B cell (primary cell): ENCODE data around the gene PTPRO. TPM values are rescaled to one million over a fixed set of nuclear protein-coding genes. Genes with fewer than 3 reads are reported as not detected.

Experiments
- ATAC-seq: fragments of 200-7000 bp; cut with Tn5 transposase; one replicate; pipeline ENCODE4 v1.10.0; 2021; ENCODE audit warnings: low read depth, mild to moderate bottlenecking, moderate number of reproducible peaks, moderate library complexity
- CTCF ChIA-PET: fragments of 350-600 bp; sonication (Branson Sonifier 250); formaldehyde crosslinking; loops from one replicate; lab custom pipeline; 2021; ENCODE audit warnings: antibody characterized with exemption, inconsistent platforms; lab: Charles Lee
- POLR2A ChIA-PET: fragments of 350-600 bp; sonication (Branson Sonifier 250); formaldehyde crosslinking; loops from one replicate; lab custom pipeline; 2021; ENCODE audit warnings: antibody characterized with exemption; lab: Charles Lee
- DNase-seq: peaks from one replicate; pipeline ENCODE4 v3.0.0; 2013
- H2AFZ ChIP-seq: 2 replicates; pipeline ENCODE4 v1.6.1; 2012; ENCODE audit warnings: mild to moderate bottlenecking, low read depth, low read length; ENCODE audit not compliant: insufficient read depth, poor library complexity, severe bottlenecking
- H3K27ac ChIP-seq, 2 donors: 1 replicate in 1 of 2; 2 replicates in 1 of 2; pipeline ENCODE4 v1.5.1; 2012 to 2013; ENCODE audit warnings: low read length in 2 of 2, mild to moderate bottlenecking in 2 of 2, moderate library complexity in 1 of 2
- H3K27me3 ChIP-seq, 4 experiments: fragments of 200-600 bp in 1 of 4; sonication (generic) in 1 of 4; replicated peaks in 1 of 4; 1 replicate in 2 of 4; 2 replicates in 2 of 4; pipeline versions ENCODE4 v1.6.1 to v1.7.0; 2013 to 2016; ENCODE audit warnings: low read length in 3 of 4, mild to moderate bottlenecking in 2 of 4, mixed read lengths in 1 of 4, moderate library complexity in 1 of 4; ENCODE audit not compliant: insufficient read depth in 4 of 4, control insufficient read depth in 3 of 4; ENCODE audit errors: control extremely low read depth in 1 of 4
- H3K36me3 ChIP-seq, 2 experiments: replicated peaks in 1 of 2; 1 replicate in 1 of 2; 2 replicates in 1 of 2; pipeline versions ENCODE4 v1.6.1 to v1.7.1; 2013; ENCODE audit warnings: low read length in 1 of 2; ENCODE audit not compliant: insufficient read depth in 2 of 2, control insufficient read depth in 1 of 2; ENCODE audit errors: control extremely low read depth in 1 of 2, extremely low read depth in 1 of 2
- H3K4me1 ChIP-seq, 2 donors: fragments of 200-600 bp in 1 of 2; sonication (generic) in 1 of 2; 1 replicate in 1 of 2; 2 replicates in 1 of 2; pipeline versions ENCODE4 v1.5.1 to v1.6.1; 2013 to 2017; ENCODE audit warnings: low read length in 2 of 2; ENCODE audit not compliant: control insufficient read depth in 2 of 2, insufficient read depth in 2 of 2
- H3K4me2 ChIP-seq: replicated peaks from 2 replicates; pipeline ENCODE3; 2012; ENCODE audit warnings: mild to moderate bottlenecking, low read depth, low read length; ENCODE audit not compliant: poor library complexity, severe bottlenecking
- H3K4me3 ChIP-seq, 5 experiments: fragments of 200-600 bp in 1 of 5; sonication (generic) in 1 of 5; 1 replicate in 3 of 5; 2 replicates in 2 of 5; pipeline versions ENCODE4 v1.5.1 to v1.7.0; 2011 to 2016; ENCODE audit warnings: low read length in 4 of 5, mild to moderate bottlenecking in 4 of 5, low read depth in 2 of 5, control low read depth in 1 of 5, moderate library complexity in 1 of 5; ENCODE audit not compliant: insufficient read depth in 1 of 5; ENCODE audit errors: control extremely low read depth in 1 of 5, extremely low read depth in 1 of 5
- H3K79me2 ChIP-seq: fragments of 200-600 bp; sonication (generic); one replicate; pipeline ENCODE4 v1.6.0; 2016; ENCODE audit warnings: low read length; ENCODE audit not compliant: control insufficient read depth, insufficient read depth
- H3K9ac ChIP-seq: fragments of 200-600 bp; sonication (generic); 2 replicates; pipeline ENCODE4 v1.6.1; 2017; ENCODE audit warnings: mild to moderate bottlenecking, low read length, moderate library complexity
- H3K9me3 ChIP-seq, 3 donors: one replicate each; pipeline versions ENCODE4 v1.6.1 to v1.7.1; 2013; ENCODE audit warnings: low read length in 2 of 3; ENCODE audit not compliant: control insufficient read depth in 2 of 3, insufficient read depth in 1 of 3; ENCODE audit errors: control extremely low read depth in 1 of 3
- H4K20me1 ChIP-seq: 2 replicates; pipeline ENCODE4 v1.6.0; 2012; ENCODE audit warnings: mild to moderate bottlenecking, low read length; ENCODE audit not compliant: insufficient read depth, control insufficient read depth, poor library complexity, severe bottlenecking
- H3K27ac Mint-ChIP-seq: one replicate; pipeline ENCODE4 v1.8.0; 2021; ENCODE audit warnings: mixed read lengths
- H3K27me3 Mint-ChIP-seq: one replicate; pipeline ENCODE4 v1.8.0; 2021; ENCODE audit warnings: mixed read lengths
- H3K4me1 Mint-ChIP-seq: one replicate; pipeline ENCODE4 v1.8.0; 2021; ENCODE audit warnings: mixed read lengths
- H3K4me3 Mint-ChIP-seq: one replicate; pipeline ENCODE4 v1.8.0; 2021; ENCODE audit warnings: mixed read lengths
- H3K9me3 Mint-ChIP-seq: one replicate; pipeline ENCODE4 v1.8.0; 2022; ENCODE audit warnings: mixed read lengths; ENCODE audit not compliant: insufficient read depth
- EZH2 ChIP-seq: IDR thresholded peaks from 2 replicates; pipeline ENCODE4 v1.6.1; 2012; ENCODE audit warnings: borderline replicate concordance, low read depth, mild to moderate bottlenecking, moderate library complexity, low read length; ENCODE audit not compliant: insufficient read depth, poor library complexity, severe bottlenecking
- WGBS: methylation state at CpG from one replicate; pipeline ENCODE4 v1.1.5; 2013; ENCODE audit warnings: missing lambda C conversion rate; ENCODE audit not compliant: insufficient coverage; 5-methylcytosine and 5-hydroxymethylcytosine counted together
- intact Hi-C: fragments of 100-400 bp; cut with micrococcal nuclease; formaldehyde crosslinking; loops from one replicate; pipeline ENCODE4 v1.10.0; 2022
- polyA plus RNA-seq: library from polyadenylated mRNA; depleted of rRNA; stranded (reverse); fragments of >200 nt; gene quantifications from 2 replicates; pipeline ENCODE4 v1.2.3, GENCODE V29; 2012
- total RNA-seq, 2 donors: library from RNA; stranded (reverse); fragments of 120-200 nt in 1 of 2; gene quantifications; 1 replicate in 1 of 2; 2 replicates in 1 of 2; pipeline versions ENCODE4 v1.2.3 to v1.2.4, GENCODE V29; 2013 to 2022
- TF ChIP-seq, protein P1 (sequence below): fragments of 200-600 bp; IDR thresholded peaks from one replicate; pipeline ENCODE4 v1.8.0; 2022; ENCODE audit warnings: antibody characterized with exemption, mild to moderate bottlenecking

Gene PTPRO
- total and polyA plus RNA-seq, 2 donors (not counting 1 experiment from before 2014, with no cell fraction given): 23.1 to 23.6 TPM

GRCh38 chr12:15515010-15515409 is 192.7 kb downstream of the PTPRO start:
- no peaks in the 10 kb centered on the region for H3K4me1 ChIP-seq
- no peak overlapping the region for H3K4me3 ChIP-seq
- no peak overlapping the region for H3K27ac Mint-ChIP-seq
- ChIA-PET CTCF (interaction anchor here (1.5 kb wide), 1 partner anchor 11 kb away, joined by 5 read pairs; no protein-coding TSS in a partner anchor), POLR2A (no interaction called here)
- no peaks in the 10 kb centered on the region for H3K36me3 ChIP-seq
- WGBS: no CpG with 5 or more reads among the region's 4 CpGs
- TF ChIP-seq, protein P1, sequence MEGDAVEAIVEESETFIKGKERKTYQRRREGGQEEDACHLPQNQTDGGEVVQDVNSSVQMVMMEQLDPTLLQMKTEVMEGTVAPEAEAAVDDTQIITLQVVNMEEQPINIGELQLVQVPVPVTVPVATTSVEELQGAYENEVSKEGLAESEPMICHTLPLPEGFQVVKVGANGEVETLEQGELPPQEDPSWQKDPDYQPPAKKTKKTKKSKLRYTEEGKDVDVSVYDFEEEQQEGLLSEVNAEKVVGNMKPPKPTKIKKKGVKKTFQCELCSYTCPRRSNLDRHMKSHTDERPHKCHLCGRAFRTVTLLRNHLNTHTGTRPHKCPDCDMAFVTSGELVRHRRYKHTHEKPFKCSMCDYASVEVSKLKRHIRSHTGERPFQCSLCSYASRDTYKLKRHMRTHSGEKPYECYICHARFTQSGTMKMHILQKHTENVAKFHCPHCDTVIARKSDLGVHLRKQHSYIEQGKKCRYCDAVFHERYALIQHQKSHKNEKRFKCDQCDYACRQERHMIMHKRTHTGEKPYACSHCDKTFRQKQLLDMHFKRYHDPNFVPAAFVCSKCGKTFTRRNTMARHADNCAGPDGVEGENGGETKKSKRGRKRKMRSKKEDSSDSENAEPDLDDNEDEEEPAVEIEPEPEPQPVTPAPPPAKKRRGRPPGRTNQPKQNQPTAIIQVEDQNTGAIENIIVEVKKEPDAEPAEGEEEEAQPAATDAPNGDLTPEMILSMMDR: no peak
- no peak for TF ChIP-seq EZH2
- no peak for ATAC-seq
- H3K27me3 Mint-ChIP-seq: peaks cover 21% of the 10 kb centered on the region
- no peak overlapping the region for H3K27ac ChIP-seq
- no peak overlapping the region for H3K4me3 Mint-ChIP-seq
- intact Hi-C loops: no loop called here
- no peak for DNase-seq
- no peak overlapping the region for H2AFZ ChIP-seq
- H3K4me1 Mint-ChIP-seq: no peaks in the 10 kb centered on the region
- H3K9me3 Mint-ChIP-seq: no peaks in the 10 kb centered on the region
- peaks cover 0 to 3% (median 0%) of the 10 kb centered on the region in 4 experiments for H3K27me3 ChIP-seq
- H3K79me2 ChIP-seq: no peaks in the 10 kb centered on the region
- no peaks in the 10 kb centered on the region for H4K20me1 ChIP-seq
- H3K9ac ChIP-seq: no peak overlapping the region
- H3K4me2 ChIP-seq: no peak overlapping the region
- H3K9me3 ChIP-seq: no peaks in the 10 kb centered on the region

GRCh38 chr12:15520083-15520482 is 197.8 kb downstream of the PTPRO start:
- no CpG with 5 or more reads among the region's 2 CpGs for WGBS
- Mint-ChIP-seq H3K27me3 (peaks cover 30% of the 10 kb centered on the region), H3K4me1 (no peaks in the 10 kb centered on the region), H3K27ac (no peak overlapping the region), H3K4me3 (no peak overlapping the region), H3K9me3 (no peaks in the 10 kb centered on the region)
- CTCF ChIA-PET: interaction anchor here (1.0 to 1.3 kb wide), 2 partner anchors 12 to 67 kb away, joined by 3 to 5 read pairs; no protein-coding TSS in a partner anchor
- Histone ChIP-seq H3K27ac (no peak overlapping the region), H3K36me3 (no peaks in the 10 kb centered on the region), H3K4me1 (no peaks in the 10 kb centered on the region), H4K20me1 (no peaks in the 10 kb centered on the region), H3K27me3 (peaks cover 0 to under 1% (median 0%) of the 10 kb centered on the region in 4 experiments), H3K4me3 (no peak overlapping the region), H3K9ac (no peak overlapping the region), H3K4me2 (no peak overlapping the region), H3K9me3 (no peaks in the 10 kb centered on the region), H3K79me2 (no peaks in the 10 kb centered on the region), H2AFZ (no peak overlapping the region)
- POLR2A ChIA-PET: no interaction called here
- no peak for DNase-seq
- TF ChIP-seq, protein P1: no peak
- no peak for TF ChIP-seq EZH2
- no peak for ATAC-seq
- intact Hi-C loops: loop anchor here (2.0 to 5.0 kb wide), 2 partner anchors 367 to 798 kb away; no protein-coding TSS in a partner anchor
